GM19395 (cell line): ENCODE data around the gene NOTCH4.

Experiments
- ATAC-seq: cut with Tn5 transposase; IDR thresholded peaks from one replicate; pipeline ENCODE4 v1.9.1; 2021; ENCODE audit warnings: mild to moderate bottlenecking, moderate library complexity; ENCODE audit not compliant: unreplicated experiment

The NOTCH4 gene

GRCh38 chr6:32167761-32168262 is 56.1 kb downstream of the NOTCH4 start:
- no peak for ATAC-seq

GRCh38 chr6:32167154-32167760 is 56.6 kb downstream of the NOTCH4 start:
- no peak for ATAC-seq

- ATAC-seq: no peak
Measured at GRCh38 chr6:32166411-32167061, 57.3 kb downstream of the NOTCH4 start.

GRCh38 chr6:32164295-32164694 is 59.6 kb downstream of the NOTCH4 start, which contains the start of gene EGFL8:
Gene EGFL8, plus strand, starts transcription at chr6:32164595. Its CDS starts 1,571 bp downstream, at chr6:32166166.
- ATAC-seq: no peak

- ATAC-seq: no peak
Measured at GRCh38 chr6:32163559-32164258, 60.2 kb downstream of the NOTCH4 start.

- no peak for ATAC-seq
Measured at GRCh38 chr6:32158052-32158451, 65.8 kb downstream of the NOTCH4 start.

GRCh38 chr6:32156891-32157290 is 67.0 kb downstream of the NOTCH4 start:
- ATAC-seq: no peak

GRCh38 chr6:32154514-32155161 is 69.2 kb downstream of the NOTCH4 start:
- no peak for ATAC-seq

GRCh38 chr6:32153564-32154513 is 70.0 kb downstream of the NOTCH4 start, which contains the start of gene PPT2:
Gene PPT2, plus strand, starts transcription at chr6:32154141. Its CDS starts 454 bp downstream, at chr6:32154595.
- ATAC-seq: no peak

- ATAC-seq: no peak
Measured at GRCh38 chr6:32152769-32153563, 70.9 kb downstream of the NOTCH4 start.

- ATAC-seq: no peak
Measured at GRCh38 chr6:32151863-32152768, 71.8 kb downstream of the NOTCH4 start, which contains the start of gene PRRT1. Gene PRRT1, minus strand, starts transcription at chr6:32151939. Its CDS starts 112 bp downstream, at chr6:32151827.

- ATAC-seq: no peak
Measured at GRCh38 chr6:32151181-32151862, 72.5 kb downstream of the NOTCH4 start.

GRCh38 chr6:32149932-32150870 is 73.7 kb downstream of the NOTCH4 start:
- ATAC-seq: no peak

- no peak for ATAC-seq
Measured at GRCh38 chr6:32149092-32149755, 74.6 kb downstream of the NOTCH4 start.

- no peak for ATAC-seq
Measured at GRCh38 chr6:32148289-32149091, 75.4 kb downstream of the NOTCH4 start.
